Loucy (cell line): ENCODE measurements around the gene GIMAP7.

Experiments used
- EZH2phosphoT487 ChIP-seq: fragments of 200-600 bp; IDR thresholded peaks from 2 replicates; pipeline ENCODE4 v1.6.1; 2018; ENCODE audit warnings: antibody characterized with exemption, mild to moderate bottlenecking, moderate library complexity, borderline replicate concordance
- TF ChIP-seq, protein P1 (sequence below): fragments of 200-600 bp; sonication (generic); conservative IDR thresholded peaks from 2 replicates; pipeline ENCODE4 v1.5.1; 2014; ENCODE audit warnings: mild to moderate bottlenecking, antibody characterized with exemption, low read length

DNA sequence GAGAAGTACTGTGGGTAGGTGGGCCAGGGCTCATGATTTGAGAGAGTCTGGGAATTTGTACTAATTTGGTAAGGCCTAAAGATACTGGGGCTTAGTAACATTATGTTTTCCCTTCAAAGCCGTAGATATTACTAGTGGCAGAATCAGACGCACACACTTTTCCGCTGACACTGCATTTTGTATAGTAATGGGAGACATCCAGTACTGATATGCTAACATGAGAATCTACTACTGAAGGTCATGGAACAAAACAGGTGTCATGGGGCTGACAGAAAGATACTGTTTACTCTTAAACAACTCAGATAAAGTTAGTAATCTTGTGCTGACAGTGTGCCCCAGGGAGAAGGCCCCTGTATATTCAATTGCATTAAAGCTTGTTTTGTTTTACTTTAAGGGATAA, 11.1 kb upstream of the GIMAP7 start:
- TF ChIP-seq, protein P1, sequence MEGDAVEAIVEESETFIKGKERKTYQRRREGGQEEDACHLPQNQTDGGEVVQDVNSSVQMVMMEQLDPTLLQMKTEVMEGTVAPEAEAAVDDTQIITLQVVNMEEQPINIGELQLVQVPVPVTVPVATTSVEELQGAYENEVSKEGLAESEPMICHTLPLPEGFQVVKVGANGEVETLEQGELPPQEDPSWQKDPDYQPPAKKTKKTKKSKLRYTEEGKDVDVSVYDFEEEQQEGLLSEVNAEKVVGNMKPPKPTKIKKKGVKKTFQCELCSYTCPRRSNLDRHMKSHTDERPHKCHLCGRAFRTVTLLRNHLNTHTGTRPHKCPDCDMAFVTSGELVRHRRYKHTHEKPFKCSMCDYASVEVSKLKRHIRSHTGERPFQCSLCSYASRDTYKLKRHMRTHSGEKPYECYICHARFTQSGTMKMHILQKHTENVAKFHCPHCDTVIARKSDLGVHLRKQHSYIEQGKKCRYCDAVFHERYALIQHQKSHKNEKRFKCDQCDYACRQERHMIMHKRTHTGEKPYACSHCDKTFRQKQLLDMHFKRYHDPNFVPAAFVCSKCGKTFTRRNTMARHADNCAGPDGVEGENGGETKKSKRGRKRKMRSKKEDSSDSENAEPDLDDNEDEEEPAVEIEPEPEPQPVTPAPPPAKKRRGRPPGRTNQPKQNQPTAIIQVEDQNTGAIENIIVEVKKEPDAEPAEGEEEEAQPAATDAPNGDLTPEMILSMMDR: no peak
- no peak for TF ChIP-seq EZH2phosphoT487
